OCI-LY7 (cell line): ENCODE results near the gene BACH2. TPM values are rescaled to one million over a fixed set of nuclear protein-coding genes. Genes with fewer than 3 reads are reported as not detected.
"Not testable (repeated sequence)": the region's sequence is repeated elsewhere in the genome, so short reads cannot be mapped to it uniquely, and the experiment has no call there.

ENCODE experiments used
- BruUV-seq: library from RNA; stranded (reverse); fragments of 400-500 nt; replicated peaks from 2 replicates; lab custom pipeline; 2021; lab: Mats Ljungman, UMichigan
- CTCF ChIA-PET: fragments of 300-600 bp; sonication (Branson Sonifier 250); formaldehyde crosslinking; loops from one replicate; lab custom pipeline; 2022; ENCODE audit warnings: antibody characterized with exemption; ENCODE audit not compliant: unreplicated experiment; lab: Charles Lee
- POLR2A ChIA-PET: fragments of 300-600 bp; sonication (Branson Sonifier 250); formaldehyde crosslinking; loops from one replicate; lab custom pipeline; 2022; ENCODE audit warnings: antibody characterized with exemption; lab: Charles Lee
- DNase-seq: peaks from one replicate; pipeline ENCODE4 v3.0.0-alpha.2; 2015; ENCODE audit warnings: low spot score
- H2AFZ ChIP-seq: fragments of 200-600 bp; sonication (generic), shearing (Covaris generic); 2 replicates; pipeline ENCODE4 v1.6.1; 2014; ENCODE audit warnings: mild to moderate bottlenecking, antibody characterized with exemption, low read length, moderate library complexity
- H3K27ac ChIP-seq: fragments of 200-600 bp; sonication (generic); 2 replicates; pipeline ENCODE4 v1.5.1; 2014; ENCODE audit warnings: mixed run types, low read depth, mild to moderate bottlenecking, moderate library complexity, low read length, inconsistent platforms; ENCODE audit not compliant: poor library complexity, severe bottlenecking
- H3K36me3 ChIP-seq: fragments of 200-600 bp; sonication (generic); 2 replicates; pipeline ENCODE4 v1.6.1; 2014; ENCODE audit warnings: mild to moderate bottlenecking, antibody characterized with exemption, low read length, moderate library complexity, mixed read lengths; ENCODE audit not compliant: insufficient read depth
- H3K4me1 ChIP-seq: fragments of 200-600 bp; sonication (generic); 2 replicates; pipeline ENCODE4 v1.5.1; 2014; ENCODE audit warnings: mild to moderate bottlenecking, low read length; ENCODE audit not compliant: insufficient read depth, poor library complexity, severe bottlenecking
- H3K4me2 ChIP-seq: fragments of 200-600 bp; sonication (generic); 2 replicates; pipeline ENCODE4 v1.6.1; 2014; ENCODE audit warnings: mild to moderate bottlenecking, low read length
- H3K4me3 ChIP-seq: fragments of 200-600 bp; sonication (generic); 2 replicates; pipeline ENCODE4 v1.5.1; 2014; ENCODE audit warnings: mild to moderate bottlenecking, low read depth, low read length; ENCODE audit not compliant: poor library complexity, severe bottlenecking
- H3K79me2 ChIP-seq: fragments of 200-600 bp; sonication (generic); 2 replicates; pipeline ENCODE4 v1.6.1; 2016; ENCODE audit warnings: low read depth, mild to moderate bottlenecking, low read length, moderate library complexity, mixed read lengths; ENCODE audit not compliant: insufficient read depth
- H3K9me2 ChIP-seq: fragments of 200-600 bp; sonication (generic); 2 replicates; pipeline ENCODE4 v1.6.1; 2016; ENCODE audit warnings: mild to moderate bottlenecking, low read length, mixed read lengths; ENCODE audit not compliant: insufficient read depth
- H3K9me3 ChIP-seq: fragments of 200-600 bp; sonication (generic); 2 replicates; pipeline ENCODE4 v1.6.1; 2014; ENCODE audit warnings: mild to moderate bottlenecking, mixed run types, low read length, mixed read lengths
- H4K20me1 ChIP-seq: fragments of 200-600 bp; sonication (generic); 2 replicates; pipeline ENCODE4 v1.6.1; 2014; ENCODE audit warnings: mild to moderate bottlenecking, antibody characterized with exemption, low read length, moderate library complexity, mixed read lengths; ENCODE audit not compliant: insufficient read depth
- CTCF ChIP-seq: fragments of 200-600 bp; sonication (generic); conservative IDR thresholded peaks from 2 replicates; pipeline ENCODE4 v1.5.1; 2014; ENCODE audit warnings: mild to moderate bottlenecking, antibody characterized with exemption, low read length, moderate library complexity, mixed read lengths
- EZH2phosphoT487 ChIP-seq: fragments of 200-600 bp; sonication (generic); IDR thresholded peaks from 2 replicates; pipeline ENCODE4 v1.6.1; 2018; ENCODE audit warnings: low read depth, borderline replicate concordance, mild to moderate bottlenecking, mixed run types, antibody characterized with exemption, low read length, moderate library complexity, mixed read lengths
- intact Hi-C: fragments of 100-400 bp; cut with micrococcal nuclease; formaldehyde crosslinking; loops from one replicate; pipeline ENCODE4 v1.10.0; 2022; ENCODE audit not compliant: unreplicated experiment
- total RNA-seq, 2 experiments: library from RNA; depleted of rRNA in 1 of 2; stranded (reverse); fragments of >200 nt in 1 of 2; shearing (Covaris generic) in 1 of 2; gene quantifications; 2 replicates each; pipeline ENCODE4 v1.2.3, GENCODE V29; 2014 to 2022

The BACH2 gene
- total RNA-seq, 2 experiments from 2014 or later = 92.0 to 163 TPM

GRCh38 chr6:90136176-90136575 is 160.5 kb downstream of the BACH2 start:
- no peak for DNase-seq
- H3K4me3 ChIP-seq = no peak overlapping the region
- no peak overlapping the region for H3K4me2 ChIP-seq
- no peaks in the 10 kb centered on the region for H3K9me2 ChIP-seq
- intact Hi-C loops = no loop called here
- no peaks in the 10 kb centered on the region for H3K9me3 ChIP-seq
- TF ChIP-seq CTCF (no peak), EZH2phosphoT487 (no peak)
- H2AFZ ChIP-seq = no peak overlapping the region
- peaks cover 38% of the 10 kb centered on the region for H3K36me3 ChIP-seq
- BruUV-seq = no TSS peak
- 0 out of 2 replicates have a peak, but pooled peaks cover 9% of the 10 kb centered on the region for H4K20me1 ChIP-seq
- ChIA-PET POLR2A (no interaction called here), CTCF (no interaction called here)
- no peak overlapping the region for H3K27ac ChIP-seq
- H3K4me1 ChIP-seq = peaks cover 23% of the 10 kb centered on the region
- H3K79me2 ChIP-seq = peaks cover 75% of the 10 kb centered on the region

GRCh38 chr6:90135667-90136066 is 161.0 kb downstream of the BACH2 start:
- Histone ChIP-seq H3K9me2 (no peaks in the 10 kb centered on the region), H3K36me3 (peaks cover 43% of the 10 kb centered on the region), H3K79me2 (peaks cover 75% of the 10 kb centered on the region), H3K9me3 (no peaks in the 10 kb centered on the region), H3K4me2 (no peak overlapping the region), H4K20me1 (0 out of 2 replicates have a peak, but pooled peaks cover 13% of the 10 kb centered on the region), H3K4me1 (peaks cover 23% of the 10 kb centered on the region), H3K4me3 (no peak overlapping the region), H3K27ac (no peak overlapping the region), H2AFZ (no peak overlapping the region)
- intact Hi-C loops = no loop called here
- TF ChIP-seq CTCF (no peak), EZH2phosphoT487 (no peak)
- no peak for DNase-seq
- POLR2A ChIA-PET = interaction anchor here (0.6 to 0.8 kb wide), 2 partner anchors 50 to 266 kb away, joined by 3 read pairs; no protein-coding TSS in a partner anchor
- no TSS peak for BruUV-seq
- CTCF ChIA-PET = interaction anchor here (0.5 kb wide), 1 partner anchor 17 kb away, joined by 3 read pairs; no protein-coding TSS in a partner anchor

- H3K4me2 ChIP-seq, H3K9me3 ChIP-seq, BruUV-seq, H3K27ac ChIP-seq, DNase-seq, H3K9me2 ChIP-seq, POLR2A ChIA-PET, H3K4me3 ChIP-seq, H2AFZ ChIP-seq, CTCF ChIA-PET, intact Hi-C loops: not testable (repeated sequence)
- H3K4me1 ChIP-seq = peaks cover 23% of the 10 kb centered on the region
- peaks cover 68% of the 10 kb centered on the region for H3K79me2 ChIP-seq
- H3K36me3 ChIP-seq = peaks cover 39% of the 10 kb centered on the region
- 0 out of 2 replicates have a peak, but pooled peaks cover 13% of the 10 kb centered on the region for H4K20me1 ChIP-seq
These were observed 163.0 kb downstream of the BACH2 start for GRCh38 chr6:90133664-90134063.
